ENCODE measurements around the gene BTLA.
A peak's percentile ranks its signal among the peaks of the same experiment; 100 is the strongest.

Gene BTLA

DNA sequence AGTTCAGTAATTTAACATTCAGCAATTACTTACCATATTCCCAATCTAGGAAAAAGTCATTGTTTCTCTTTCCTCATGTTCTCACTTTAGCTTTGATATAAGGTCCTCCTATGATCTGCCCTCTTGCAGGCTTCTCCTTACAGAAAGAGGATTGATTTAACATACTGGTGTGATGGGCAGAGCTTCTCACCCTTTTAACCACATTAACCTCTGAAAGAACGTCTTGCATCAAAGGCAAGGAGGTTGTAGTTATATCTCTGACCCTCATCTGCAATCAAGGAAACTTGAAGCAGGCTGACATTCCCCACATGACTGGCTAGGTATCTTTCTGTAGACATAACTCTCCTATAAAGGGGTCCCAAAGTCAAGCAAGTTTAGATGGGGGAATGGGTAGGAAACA lies 39.5 kb downstream of the BTLA start:
- H3K4me3 ChIP-seq (ENCODE audit: low read depth, low read length) = no peak overlapping the region
- in situ Hi-C loops (cut with HindIII; ENCODE audit: low sequenced_read_pairs) = no loop called here
- no peak for DNase-seq (ENCODE audit: low read depth, low spot score)
- TF ChIP-seq, protein P1, sequence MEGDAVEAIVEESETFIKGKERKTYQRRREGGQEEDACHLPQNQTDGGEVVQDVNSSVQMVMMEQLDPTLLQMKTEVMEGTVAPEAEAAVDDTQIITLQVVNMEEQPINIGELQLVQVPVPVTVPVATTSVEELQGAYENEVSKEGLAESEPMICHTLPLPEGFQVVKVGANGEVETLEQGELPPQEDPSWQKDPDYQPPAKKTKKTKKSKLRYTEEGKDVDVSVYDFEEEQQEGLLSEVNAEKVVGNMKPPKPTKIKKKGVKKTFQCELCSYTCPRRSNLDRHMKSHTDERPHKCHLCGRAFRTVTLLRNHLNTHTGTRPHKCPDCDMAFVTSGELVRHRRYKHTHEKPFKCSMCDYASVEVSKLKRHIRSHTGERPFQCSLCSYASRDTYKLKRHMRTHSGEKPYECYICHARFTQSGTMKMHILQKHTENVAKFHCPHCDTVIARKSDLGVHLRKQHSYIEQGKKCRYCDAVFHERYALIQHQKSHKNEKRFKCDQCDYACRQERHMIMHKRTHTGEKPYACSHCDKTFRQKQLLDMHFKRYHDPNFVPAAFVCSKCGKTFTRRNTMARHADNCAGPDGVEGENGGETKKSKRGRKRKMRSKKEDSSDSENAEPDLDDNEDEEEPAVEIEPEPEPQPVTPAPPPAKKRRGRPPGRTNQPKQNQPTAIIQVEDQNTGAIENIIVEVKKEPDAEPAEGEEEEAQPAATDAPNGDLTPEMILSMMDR (IDR thresholded peaks at IDR 0.05; ENCODE audit: low read depth, low read length) = no peak

DNA sequence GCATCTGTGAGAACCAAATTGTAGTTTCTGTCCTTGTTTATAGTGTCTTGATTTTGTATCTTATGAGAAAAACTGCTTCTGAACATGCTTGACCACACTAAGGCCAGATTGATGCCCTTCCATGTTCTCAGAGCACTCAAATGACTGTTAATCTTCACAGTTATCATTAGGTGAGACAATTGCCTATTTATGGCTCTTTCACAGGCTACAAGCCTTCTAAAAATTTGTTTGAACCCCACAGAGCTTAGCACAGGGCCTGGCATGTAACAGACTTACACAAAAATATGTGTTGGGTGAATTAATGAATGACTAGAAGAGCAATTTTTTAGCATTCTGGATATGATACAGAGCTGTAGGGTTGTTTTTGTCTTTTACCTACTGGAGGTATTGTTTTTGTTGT lies 43.1 kb downstream of the BTLA start:
- no peak for DNase-seq (ENCODE audit: low read depth, low spot score)
- TF ChIP-seq, protein P1 (IDR thresholded peaks at IDR 0.05; ENCODE audit: low read depth, low read length) = no peak
- no peak overlapping the region for H3K4me3 ChIP-seq (ENCODE audit: low read depth, low read length)
- in situ Hi-C loops (cut with HindIII; ENCODE audit: low sequenced_read_pairs) = no loop called here

DNA sequence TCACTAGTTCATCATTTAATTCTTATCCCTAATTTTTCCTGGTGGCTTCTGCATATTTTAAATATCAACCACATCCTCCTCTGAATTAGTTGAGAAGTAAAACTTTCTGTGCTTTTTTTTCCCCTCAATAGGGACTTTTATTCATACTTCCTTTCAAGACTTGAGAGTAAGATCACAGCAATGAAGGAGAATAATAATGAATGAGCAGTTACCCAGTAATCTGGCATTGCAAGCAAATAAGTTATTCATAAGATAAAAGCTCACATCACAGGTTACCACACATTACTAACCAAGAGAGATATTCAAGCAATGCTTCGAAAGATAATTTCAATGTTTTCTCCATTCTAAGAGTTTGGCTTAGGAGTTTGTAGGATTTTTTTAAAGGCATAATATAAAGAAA lies 50.3 kb downstream of the BTLA start:
- in situ Hi-C loops (cut with HindIII; ENCODE audit: low sequenced_read_pairs) = no loop called here
- no peak overlapping the region for H3K4me3 ChIP-seq (ENCODE audit: low read depth, low read length)
- TF ChIP-seq, protein P1 (IDR thresholded peaks at IDR 0.05; ENCODE audit: low read depth, low read length) = no peak
- DNase-seq (ENCODE audit: low read depth, low spot score) = no peak

DNA sequence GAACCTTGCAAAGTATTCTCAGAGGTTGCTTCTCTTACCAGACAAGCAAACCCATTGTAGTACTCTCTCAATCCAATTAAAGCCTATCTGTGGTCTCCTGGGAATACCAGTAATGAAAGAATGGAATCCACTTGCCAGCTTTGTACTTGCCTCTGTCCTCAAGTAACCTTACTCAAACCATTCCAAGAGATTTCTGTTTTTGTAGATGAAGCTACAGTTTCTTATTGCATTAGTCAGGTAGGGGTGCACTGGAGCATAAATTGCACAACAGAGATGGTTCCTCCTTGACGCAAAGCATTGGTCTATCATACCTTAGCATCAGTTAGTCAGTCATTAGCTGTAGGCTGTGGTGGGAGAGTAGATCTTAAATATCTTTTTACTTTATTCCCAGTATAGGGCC lies 52.9 kb downstream of the BTLA start:
- DNase-seq (ENCODE audit: low read depth, low spot score) = peak; percentile 63
- in situ Hi-C loops (cut with HindIII; ENCODE audit: low sequenced_read_pairs) = no loop called here
- TF ChIP-seq, protein P1 (IDR thresholded peaks at IDR 0.05; ENCODE audit: low read depth, low read length) = no peak

DNA sequence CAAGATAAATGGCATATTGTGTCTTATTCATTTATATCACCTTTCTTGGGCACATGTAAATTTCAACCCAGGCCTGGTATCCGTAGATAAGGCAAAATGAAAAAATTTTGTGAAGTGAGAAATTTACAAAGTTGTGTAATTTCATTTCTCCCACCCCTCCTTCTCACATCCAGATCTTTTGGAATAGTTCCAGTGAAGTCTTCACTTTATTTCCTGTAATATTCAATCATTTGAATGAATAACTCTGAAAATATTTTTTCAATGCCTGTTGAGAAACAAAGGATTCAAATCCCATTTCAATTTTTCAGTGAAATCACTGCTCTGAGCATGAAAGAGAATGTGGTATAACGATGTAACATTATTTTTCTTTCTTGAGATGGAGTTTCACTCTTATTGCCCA lies 53.4 kb downstream of the BTLA start:
- DNase-seq (ENCODE audit: low read depth, low spot score) = no peak
- H3K4me3 ChIP-seq (ENCODE audit: low read depth, low read length) = no peak overlapping the region
- in situ Hi-C loops (cut with HindIII; ENCODE audit: low sequenced_read_pairs) = no loop called here
- TF ChIP-seq, protein P1 (IDR thresholded peaks at IDR 0.05; ENCODE audit: low read depth, low read length) = no peak

More for the DNA sequence above, 52.9 kb downstream of the BTLA start:
- H3K4me3 ChIP-seq (ENCODE audit: low read depth, low read length) = no peak overlapping the region

DNA sequence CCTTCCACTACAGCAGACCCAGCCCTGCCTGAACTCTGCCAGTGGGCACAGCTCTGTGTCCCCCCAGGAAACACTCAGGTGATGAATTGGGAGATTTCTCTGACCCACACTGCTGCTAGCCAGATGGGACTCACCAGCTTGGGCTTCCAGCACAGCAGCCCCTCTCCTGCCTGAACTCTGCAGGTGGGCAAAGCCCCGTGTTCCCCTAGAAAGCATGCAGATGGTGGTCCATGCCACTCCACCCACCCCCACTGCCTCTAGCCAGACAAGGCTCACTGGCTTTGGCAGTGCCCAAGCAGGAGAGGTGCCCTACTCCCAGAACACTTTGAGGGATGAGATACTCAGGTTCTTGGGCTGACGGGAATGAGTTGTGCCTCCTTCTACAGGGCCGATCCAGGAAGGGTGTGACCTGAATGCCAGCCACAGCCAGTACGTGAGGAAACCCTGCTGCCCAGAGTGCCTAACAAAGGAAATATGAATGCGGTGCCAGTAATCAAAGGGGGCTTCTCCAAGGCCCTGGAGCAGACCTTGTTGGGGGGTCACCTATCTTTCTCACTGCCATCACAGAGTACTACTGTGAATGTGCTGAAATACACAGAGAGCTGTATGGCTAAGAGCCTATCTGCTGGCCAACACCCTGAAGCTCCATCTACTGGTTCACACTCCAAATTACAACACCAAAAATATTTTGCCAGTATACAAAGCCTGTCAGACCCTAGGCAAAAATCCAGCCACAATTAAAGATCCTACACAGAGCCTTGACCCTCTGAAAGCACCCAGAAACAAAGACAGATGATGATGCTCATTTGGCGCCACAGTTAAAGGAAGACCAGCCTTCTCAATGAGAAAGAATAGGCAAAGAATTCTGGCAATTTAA lies 61.9 kb downstream of the BTLA start:
- TF ChIP-seq, protein P1 (IDR thresholded peaks at IDR 0.05; ENCODE audit: low read depth, low read length) = peak; percentile 49
- in situ Hi-C loops (cut with HindIII; ENCODE audit: low sequenced_read_pairs) = no loop called here
- DNase-seq (ENCODE audit: low read depth, low spot score) = peak; percentile 29
- H3K4me3 ChIP-seq (ENCODE audit: low read depth, low read length) = no peak overlapping the region
